Astrocyte of the hippocampus (primary cell): ENCODE measurements around the gene RPAP3.
A peak's percentile ranks its signal among the peaks of the same experiment; 100 is the strongest.

ENCODE experiments used
- DNase-seq: peaks from one replicate; pipeline ENCODE4 v3.0.0; 2011; ENCODE audit warnings: low read depth, low spot score

The RPAP3 gene, protein sequence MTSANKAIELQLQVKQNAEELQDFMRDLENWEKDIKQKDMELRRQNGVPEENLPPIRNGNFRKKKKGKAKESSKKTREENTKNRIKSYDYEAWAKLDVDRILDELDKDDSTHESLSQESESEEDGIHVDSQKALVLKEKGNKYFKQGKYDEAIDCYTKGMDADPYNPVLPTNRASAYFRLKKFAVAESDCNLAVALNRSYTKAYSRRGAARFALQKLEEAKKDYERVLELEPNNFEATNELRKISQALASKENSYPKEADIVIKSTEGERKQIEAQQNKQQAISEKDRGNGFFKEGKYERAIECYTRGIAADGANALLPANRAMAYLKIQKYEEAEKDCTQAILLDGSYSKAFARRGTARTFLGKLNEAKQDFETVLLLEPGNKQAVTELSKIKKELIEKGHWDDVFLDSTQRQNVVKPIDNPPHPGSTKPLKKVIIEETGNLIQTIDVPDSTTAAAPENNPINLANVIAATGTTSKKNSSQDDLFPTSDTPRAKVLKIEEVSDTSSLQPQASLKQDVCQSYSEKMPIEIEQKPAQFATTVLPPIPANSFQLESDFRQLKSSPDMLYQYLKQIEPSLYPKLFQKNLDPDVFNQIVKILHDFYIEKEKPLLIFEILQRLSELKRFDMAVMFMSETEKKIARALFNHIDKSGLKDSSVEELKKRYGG

DNA sequence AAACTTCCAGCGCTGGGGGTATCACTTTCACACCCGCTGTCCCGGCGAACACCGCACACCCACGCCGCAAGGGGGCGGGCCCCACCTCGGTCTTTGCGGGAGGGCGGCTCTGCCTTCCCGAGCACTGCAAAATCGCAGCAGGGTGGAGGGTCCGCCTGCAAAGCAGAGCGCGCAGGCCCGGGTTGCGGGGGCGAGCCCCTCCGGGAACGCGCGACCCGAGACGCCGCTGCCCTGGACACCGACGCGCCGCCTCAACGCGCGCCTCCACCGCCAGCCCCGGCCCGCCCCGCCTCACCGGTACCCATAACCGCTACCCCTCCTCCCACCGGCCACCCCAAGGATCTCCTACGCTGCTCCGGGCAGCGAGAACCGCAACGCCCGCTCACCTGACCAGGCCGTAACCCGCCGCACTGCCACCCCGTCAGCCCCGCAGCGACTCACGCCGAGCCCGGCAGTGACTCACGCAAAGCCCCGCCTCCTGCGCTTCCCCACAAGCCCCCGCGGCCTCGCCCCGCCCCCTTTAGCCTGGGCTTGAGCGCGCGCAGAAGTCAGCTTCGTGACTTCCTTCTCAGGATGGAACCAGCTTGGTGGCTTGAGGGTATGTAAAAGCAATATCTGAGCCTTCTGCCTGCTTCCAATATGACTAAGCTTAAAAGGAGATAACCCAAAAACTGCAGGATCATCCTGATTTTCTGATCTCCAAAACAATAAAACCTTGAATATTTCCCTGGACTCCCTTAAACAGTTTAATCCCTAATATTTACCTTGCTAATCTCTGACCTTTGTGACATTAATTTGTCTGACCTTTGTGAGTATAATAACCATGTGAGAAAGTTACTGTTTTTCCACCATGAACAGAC is at the start of gene RPAP3:
Gene RPAP3, minus strand, starts transcription at position 465 of the 860 bp plus-strand sequence. CDS start 3,190 bp downstream, outside the sequence.
- peak; percentile 97 for DNase-seq

DNA sequence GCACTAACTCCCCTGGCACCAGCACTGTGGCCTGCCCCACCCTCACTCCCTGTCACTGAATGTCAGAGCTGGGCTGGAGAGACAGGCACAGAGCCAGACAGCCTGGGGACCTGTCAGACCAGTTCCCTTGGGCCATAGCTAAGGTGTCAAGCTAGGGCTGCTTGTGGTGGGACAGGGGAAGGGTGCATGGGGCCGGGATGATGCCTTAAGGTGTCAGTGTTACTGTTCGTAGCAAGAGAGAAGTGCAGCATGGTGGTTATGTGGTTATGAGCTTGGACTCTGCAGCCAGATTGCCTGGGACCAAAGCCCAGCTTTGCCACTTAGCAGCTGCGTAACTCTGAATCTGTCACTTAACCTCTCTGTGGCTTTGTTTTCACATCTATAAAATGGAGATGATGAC is 49.1 kb upstream of the RPAP3 start:
- DNase-seq: peak; percentile 22

DNA sequence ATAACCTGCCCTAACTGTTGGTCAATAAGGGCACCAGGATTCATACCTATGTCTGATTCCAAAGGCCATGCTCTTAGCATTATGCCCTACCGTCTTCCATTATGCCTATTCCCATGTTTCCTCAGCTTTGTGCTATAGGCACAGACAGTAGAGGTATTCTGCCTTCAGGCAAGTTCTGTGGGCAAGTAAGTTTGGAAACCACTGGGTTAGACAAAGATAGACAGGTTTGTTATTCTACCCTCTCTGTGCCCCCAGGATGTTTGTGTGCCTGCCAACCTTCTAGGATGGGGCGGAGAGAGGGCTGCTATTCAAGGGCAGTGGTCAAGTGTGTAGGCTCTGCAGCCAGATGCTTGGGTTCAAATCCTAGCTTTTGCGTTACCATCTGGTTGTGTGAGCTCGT is 48.3 kb upstream of the RPAP3 start:
- peak; percentile 40 for DNase-seq

DNA sequence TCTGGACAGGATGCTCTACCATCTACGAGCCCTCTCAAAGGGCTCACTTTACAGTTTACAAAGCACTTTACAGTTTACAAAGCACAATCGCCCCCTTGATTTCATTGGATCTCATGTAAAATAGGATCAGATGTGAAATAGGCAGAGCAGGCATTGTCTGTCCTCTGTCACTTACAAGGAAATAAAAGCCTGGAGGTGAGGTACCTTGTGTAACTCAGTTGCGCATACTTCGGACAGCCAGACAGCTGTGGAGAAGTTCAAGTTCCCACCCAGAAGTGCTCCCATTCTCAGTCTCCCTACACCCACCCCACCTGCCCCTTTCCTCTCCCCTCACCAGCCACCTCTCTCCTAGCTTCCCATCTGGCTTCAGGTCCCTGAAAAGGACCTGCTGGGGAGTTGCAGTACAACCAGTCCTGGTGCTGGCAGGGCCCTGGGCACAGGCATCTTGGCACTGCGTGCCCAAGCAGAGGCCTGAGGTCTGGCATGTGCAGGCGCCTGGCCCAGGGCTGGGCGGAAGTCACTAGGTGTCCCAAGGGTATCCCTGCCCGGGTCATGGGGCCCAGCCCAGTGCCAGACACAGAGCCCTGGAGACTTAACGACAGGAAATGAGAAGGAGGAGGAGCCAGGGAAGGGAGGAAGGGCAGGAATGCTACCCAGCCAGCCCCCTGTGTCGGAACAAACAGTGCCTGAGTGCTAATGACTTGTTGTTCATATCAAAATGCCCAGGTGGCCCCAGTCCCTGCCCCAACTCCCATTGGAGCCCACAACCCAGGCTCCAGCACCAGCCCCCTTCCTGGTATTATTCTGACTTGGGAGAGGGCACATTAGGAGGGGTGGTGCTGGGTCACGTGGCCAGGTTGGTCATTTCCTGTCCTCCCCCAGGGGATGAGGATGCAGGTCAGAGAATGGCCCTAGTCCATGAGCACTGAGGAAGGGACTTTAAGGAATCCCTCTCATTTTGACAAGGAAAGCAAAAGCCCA is 47.5 kb upstream of the RPAP3 start:
- DNase-seq: peak; percentile 20

DNA sequence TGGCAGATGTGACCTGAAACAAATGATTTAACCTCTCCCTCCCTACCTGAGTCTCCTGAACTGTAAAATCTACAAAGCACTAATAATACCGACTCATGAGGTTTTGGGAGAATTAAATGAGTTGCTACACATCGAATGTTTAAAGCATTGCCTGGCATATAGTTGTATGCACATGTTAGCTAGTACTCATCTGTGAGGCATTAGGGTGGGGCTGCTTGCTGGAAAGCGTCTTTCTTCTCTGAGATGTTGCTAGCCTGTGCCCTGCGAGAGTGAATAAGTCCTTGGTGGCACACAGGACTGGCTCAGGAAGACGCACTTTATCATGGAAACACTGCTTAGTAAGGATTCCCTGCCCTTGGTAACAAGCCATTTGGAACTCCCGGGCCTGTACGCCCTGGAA is 46.7 kb upstream of the RPAP3 start:
- peak; percentile 29 for DNase-seq

DNA sequence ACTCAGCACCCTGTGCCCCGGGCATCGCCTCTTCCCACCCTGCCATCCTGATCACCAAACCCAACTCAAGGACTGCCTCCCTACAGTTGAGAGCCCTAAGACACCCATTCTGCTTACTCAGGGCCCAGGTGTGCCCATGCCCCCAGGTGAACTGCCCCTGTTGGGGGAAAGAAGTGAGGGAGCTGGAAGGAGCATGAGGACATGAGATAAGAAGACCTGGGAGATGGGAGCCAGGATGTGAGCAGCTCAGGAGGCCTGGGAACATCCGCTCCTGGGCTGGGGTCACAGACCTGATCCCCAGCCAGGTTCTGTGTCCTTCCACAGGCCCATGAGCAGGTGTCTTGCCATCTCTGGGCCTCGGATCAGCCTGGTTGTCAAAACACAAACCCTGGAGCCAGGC is 46.3 kb upstream of the RPAP3 start:
- no peak for DNase-seq

DNA sequence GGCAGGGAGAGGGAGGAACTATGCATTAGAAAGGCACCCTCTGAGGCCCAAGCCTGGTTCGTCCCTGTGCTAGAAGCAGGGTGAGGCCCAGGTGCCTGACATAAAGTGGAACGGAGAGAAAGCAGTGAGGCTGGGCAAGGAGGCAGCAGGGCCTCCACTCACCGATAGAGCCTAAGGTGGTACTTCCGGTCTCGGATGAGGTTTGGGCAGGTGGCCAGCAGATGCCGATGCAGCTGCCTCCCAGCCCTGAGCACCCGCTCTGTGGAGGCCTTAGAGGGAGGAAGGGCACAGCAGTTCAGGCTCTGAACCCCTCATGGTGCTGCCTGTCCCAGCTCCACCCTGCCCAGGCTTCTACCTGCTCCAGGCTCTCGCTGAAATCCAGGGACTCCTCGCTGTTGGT is 45.7 kb upstream of the RPAP3 start:
- no peak for DNase-seq

DNA sequence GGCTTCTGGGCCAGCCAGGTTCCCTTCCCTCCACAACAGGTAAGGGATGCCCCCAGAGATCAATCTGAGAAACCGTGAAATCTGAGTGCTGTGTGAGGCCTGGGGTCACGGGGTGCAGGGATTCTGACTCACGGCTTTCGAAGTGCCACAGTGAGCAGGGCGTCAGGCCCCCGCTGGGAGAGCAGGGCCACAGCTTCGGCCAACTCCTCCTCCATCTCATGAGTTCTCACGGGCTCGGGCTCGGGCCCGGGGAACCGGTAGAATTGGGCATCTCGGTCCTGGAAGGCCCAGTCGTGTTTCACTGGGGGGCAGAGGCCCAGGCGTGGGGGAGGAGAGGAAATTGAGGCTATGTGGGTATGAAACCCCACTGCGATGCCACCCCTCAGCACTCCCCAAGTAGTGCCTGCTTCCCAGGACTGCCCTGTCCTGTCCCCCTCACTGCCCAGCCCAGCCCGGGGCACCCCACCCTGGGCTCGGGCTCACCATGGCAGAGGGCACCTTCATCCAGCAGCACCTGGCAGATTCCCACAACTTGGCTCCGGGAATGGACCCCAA is 45.2 kb upstream of the RPAP3 start:
- DNase-seq: no peak

DNA sequence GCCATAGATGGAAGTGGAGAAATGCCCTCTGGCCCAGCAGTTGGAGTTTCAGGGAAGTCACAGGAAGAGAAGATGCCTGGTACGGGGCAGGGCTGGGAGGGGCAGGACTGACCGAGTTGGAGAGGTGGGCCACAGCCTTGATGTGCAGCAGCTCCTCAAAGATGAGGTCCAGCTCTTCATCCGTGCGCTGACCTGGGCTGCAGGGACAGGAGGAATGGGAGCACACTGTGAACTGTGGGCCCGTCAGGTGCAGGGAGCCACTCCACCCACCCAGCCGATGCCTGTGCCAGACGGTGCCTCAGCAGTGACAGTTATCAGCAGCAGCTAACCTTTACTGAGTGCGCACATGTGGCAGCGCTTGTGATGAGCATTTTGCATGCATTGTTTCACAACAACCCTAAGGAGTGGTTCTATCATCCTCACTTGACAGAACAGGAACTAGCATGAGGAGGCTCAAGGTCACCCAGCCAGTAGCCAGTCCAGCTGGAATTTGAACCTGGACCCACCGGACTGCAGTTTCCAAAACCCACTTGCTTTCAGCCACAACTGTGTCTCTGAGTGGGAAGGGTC is 44.5 kb upstream of the RPAP3 start:
- DNase-seq: no peak

DNA sequence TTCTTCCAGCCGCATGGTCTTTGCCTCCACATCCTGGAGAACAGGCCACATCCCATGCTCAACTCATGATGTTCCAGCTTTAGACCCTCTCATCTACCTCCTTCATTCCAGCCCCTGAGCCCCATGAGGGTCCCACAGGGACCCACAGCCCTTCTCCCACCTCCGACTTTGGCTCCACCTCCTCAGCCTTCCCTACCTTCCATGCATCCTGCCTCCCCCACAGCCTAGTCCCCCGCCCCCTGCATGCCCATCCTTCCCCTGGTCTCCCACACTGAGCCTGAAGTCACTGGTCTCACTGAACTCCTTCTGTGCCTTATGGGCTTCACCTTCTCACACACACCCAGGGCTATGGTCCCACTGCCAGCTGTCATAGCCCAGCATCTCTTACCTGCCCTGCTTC is 43.1 kb upstream of the RPAP3 start:
- DNase-seq: no peak

DNA sequence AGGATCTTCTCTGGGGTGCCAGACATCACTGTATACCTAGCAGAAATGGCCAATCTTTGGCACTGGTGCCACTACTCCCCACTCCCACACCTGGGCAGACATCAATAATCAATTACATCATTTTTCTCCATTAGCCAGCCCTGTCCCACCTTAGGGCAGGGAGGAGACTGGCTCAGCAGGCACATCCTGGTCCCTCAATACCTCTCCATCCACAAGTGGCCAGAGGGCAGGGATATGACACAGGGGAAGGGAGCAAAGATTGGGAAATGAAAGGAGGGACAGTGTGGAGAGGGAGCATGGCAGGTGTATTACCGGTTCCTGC is 42.6 kb upstream of the RPAP3 start:
- no peak for DNase-seq

DNA sequence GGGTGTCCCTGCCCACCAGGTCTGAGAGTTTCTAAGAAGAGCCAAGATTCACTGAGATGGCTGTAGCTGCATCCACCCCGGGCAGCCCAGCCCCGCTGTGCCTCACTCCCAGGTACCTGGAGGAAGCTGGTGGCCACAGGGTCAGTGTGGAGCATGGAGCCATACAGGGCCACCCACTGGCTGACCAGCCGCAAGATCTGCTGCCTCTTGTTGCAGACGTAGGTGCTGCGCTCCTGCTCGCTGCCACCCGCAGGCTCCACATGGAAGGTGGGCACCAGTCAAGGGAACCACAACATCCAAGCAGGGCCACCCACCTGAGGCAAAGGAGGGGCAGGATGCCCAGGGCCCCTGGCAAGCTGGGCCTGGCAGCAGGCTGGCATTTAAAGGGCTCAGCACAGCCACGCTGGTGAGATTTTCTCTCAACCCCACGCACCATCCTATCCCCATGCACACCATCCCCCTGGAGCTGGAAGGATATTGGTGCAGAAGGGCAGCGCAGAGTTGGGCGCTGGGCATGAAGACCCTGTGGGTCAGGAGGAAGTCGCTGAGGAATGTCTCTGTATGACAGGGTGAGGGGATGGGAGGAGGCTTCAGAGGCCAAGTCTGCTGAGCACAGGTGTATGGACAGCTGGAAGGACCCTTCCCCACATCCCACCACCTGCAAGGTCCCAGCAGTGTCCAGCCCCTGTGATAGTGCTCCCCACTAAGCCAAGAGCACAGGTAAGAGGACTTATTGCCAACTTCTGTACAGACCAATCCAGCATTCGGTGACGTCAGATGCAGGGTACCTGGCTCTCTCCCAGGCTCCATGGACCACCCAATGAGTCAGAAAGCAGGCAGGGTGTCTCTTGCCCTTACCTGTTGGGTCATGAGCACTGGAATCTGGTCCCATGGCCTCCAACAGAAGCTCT is 42.0 kb upstream of the RPAP3 start:
- no peak for DNase-seq

DNA sequence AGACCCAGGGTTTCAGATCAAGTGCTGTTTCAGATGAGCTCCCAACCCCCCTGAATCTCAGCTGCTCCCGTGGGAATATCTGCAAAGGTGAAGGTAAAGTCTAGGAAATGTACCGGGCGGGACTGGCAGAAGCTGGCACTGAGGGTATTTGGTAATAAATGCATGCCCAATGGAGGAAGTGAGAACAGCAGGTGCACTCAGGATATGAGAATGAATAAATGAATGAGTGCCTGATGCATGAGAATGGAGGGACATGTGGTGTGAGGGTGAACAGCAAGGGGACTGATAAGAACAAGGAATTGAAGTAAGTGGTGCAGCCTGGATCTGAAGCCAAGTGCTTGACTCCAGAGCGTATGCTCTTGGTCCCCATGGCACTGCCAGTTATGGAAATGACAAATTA is 41.3 kb upstream of the RPAP3 start:
- no peak for DNase-seq

DNA sequence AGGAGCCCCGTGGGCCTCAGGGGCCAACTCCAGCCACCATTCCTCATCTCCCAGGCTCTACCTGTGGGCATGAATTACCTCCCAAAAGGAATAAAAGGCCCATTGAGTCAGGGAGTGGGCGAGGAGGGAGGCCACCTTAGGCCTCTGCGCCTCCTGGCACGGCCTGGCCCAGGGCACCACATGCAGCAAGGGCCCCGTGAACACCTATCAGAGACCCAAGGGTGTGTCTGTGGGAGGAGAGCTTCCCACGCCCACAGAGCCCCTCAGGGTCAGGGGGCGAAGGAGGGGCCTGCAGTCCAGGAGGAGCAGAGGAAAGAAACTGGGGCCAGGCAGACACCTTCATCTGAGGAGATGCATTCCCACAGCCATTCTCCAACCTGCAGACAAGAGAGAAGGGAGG is 40.7 kb upstream of the RPAP3 start:
- DNase-seq: no peak

DNA sequence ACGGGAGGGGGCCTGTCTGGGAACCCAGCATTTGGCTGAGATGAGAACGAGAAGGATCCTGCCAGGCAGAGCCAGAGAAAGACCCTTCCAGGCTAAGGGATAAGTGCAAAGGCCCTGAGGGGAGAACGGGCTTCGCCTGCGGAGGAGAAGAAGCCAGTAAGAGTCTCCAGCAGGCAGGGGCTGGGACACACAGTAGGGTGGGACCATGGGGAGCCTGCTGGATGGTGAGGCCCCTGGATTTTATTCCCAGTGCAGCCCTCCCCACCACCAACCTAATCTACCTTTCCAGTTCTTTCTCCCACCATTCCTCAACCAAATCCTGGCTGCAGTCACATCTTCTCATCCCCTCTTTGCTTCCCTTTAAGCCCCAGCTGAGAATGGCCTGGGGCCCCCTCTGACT is 40.2 kb upstream of the RPAP3 start:
- DNase-seq: no peak

DNA sequence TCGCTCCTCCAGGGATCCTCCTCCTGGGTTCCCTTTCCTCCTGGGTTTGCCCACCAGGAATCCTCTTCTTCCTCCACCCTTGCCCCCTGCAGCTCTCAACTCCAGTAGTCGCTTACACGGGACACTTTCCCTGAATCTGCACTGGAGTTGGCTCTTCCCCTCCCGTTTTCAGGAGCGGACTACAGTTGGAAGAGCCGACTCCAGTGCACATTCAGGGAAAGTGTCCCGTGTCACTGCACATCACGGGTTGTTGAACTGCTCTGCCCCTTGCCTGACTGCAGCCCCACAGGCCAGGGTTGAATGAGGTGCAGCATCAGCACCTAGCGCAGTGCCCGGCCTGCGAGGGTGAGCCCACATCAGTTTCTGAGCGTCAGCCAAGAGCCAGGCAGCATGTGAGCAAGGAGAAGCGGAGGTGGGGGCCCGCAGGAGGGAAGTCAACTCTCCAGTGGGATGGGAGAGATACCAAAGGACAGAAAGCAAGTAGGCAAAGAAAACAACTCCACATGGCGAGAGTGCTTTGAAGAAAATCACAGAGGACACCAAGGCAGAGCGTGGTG is 39.7 kb upstream of the RPAP3 start:
- peak; percentile 18 for DNase-seq

DNA sequence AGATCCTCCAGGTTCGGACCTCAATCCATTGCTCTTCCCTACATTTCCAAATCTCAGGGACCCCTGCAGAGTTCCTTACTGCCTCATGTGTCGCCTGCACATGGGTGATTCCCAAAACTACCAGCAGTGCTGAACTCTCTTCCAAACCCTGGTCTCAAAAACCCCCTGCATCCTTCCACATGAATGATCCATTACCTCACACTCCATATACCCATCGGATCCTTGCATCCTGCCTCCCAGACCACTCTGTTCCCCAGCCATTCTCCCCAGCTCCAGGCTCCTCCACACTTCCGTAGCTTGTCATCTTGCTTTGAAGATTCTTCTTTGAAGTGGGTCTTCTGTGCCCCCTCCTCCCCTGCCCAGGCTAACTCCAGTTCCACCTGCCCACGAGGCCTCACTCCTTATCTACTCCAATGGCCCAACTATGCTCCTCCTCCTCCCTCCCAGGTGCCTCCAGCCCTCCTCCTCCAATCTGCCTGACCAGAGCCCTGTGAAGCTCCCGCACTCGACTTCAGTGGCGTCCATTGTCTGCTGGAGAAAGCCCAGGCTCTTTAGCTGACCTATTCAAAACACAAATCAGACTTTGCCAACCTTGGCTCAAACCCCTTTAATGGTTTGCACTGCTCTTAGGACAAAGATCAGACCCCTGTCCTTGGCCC is 39.1 kb upstream of the RPAP3 start:
- no peak for DNase-seq

DNA sequence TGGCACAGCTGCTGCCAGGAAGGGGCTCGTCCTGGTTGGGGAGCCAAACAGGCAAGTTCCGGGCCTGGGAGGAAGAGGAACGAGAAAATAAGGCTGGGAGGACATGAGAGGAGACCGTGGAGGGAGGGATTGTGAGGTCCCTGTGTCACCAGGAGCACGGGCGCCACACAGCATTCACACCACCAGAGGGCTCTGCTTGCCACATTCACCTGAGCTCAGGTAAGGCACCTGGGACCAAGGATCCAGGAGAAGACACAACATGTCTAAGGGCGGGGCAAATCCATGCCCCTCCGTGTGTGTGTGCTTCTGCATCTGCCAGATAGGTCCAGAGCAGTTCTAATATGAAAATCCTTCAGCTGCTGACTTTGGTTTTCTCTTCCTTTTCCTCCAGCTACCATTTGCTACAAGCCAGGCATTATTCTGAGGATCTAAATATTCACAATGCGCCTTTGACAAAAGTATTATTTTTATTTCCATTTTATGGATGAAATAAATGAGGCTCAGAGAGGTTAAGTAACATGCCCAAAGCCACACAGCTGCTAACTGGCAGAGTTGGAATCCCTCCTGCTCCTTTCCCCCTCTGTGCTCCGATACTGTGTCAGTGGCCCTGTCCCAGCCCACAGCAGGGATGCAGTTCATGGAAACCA is 38.3 kb upstream of the RPAP3 start:
- DNase-seq: no peak
